Purkinje cell (primary cell): ENCODE measurements around the gene PTGFRN. TPM values are rescaled to one million over a fixed set of nuclear protein-coding genes. Genes with fewer than 3 reads are reported as not detected.

Experiments used
- polyA plus RNA-seq: library from polyadenylated mRNA; unstranded; fragments of >200 nt; fragmentation: Nextera tagmentation; gene quantifications from 2 replicates; pipeline ENCODE4 v1.2.1, GENCODE V29; 2014

The PTGFRN gene
- polyA plus RNA-seq = 32.9 and 33.8 TPM in 2 replicates

GRCh38 chr1:116909512-116910378 is at the start of gene PTGFRN:
Gene PTGFRN (plus strand): TSS chr1:116909916. CDS start chr1:116910204, 288 bp downstream.

GRCh38 chr1:117001254-117001927 is 91.7 kb downstream of the PTGFRN start, which contains the start of gene CD101:
Gene CD101 (plus strand): TSS chr1:117001760. CDS start chr1:117001818, 58 bp downstream.

Other genes starting within 250 kb of the PTGFRN start
- 1.5 and 1.8 TPM in 2 replicates for gene IGSF3, start 242.2 kb upstream of the PTGFRN start, polyA plus RNA-seq
- not detected in 2 replicates for gene CD2, start 155.5 kb upstream of the PTGFRN start, polyA plus RNA-seq
- gene CD101, start 91.8 kb downstream of the PTGFRN start, polyA plus RNA-seq = 4.0 and 4.9 TPM in 2 replicates
- 12.1 and 19.1 TPM in 2 replicates for gene TTF2, start 150.4 kb downstream of the PTGFRN start, polyA plus RNA-seq
- 4.1 and 4.9 TPM in 2 replicates for gene TRIM45, start 211.8 kb downstream of the PTGFRN start, polyA plus RNA-seq